Cerebellar cortex (tissue), 1 donor: ENCODE measurements around the gene TRMT2B.
"Not testable (repeated sequence)": the region's sequence is repeated elsewhere in the genome, so short reads cannot be mapped to it uniquely, and the experiment has no call there.

Source experiments
- DNase-seq: peaks from one replicate; pipeline ENCODE4 v3.0.0-alpha.2; 2015; ENCODE audit warnings: low spot score

TRMT2B gene

GRCh38 chrX:101051549-101052302 lies at the start of gene TRMT2B:
TRMT2B (minus strand) TSS chrX:101052111; CDS start chrX:101042289, 9,822 bp downstream.
- DNase-seq, result peak; percentile 80

GRCh38 chrX:101097546-101098453 lies 45.9 kb upstream of the TRMT2B start, which contains the start of gene CENPI:
CENPI (plus strand) TSS chrX:101098204; CDS start chrX:101101071, 2,867 bp downstream.
- peak; percentile 93 for DNase-seq

GRCh38 chrX:101091817-101092216 lies 39.9 kb upstream of the TRMT2B start:
- DNase-seq, result no peak

- peak; percentile 33 for DNase-seq
These were observed 29.3 kb upstream of the TRMT2B start for GRCh38 chrX:101081231-101081630.

GRCh38 chrX:101080326-101081124 lies 28.6 kb upstream of the TRMT2B start:
- peak; percentile 64 for DNase-seq

GRCh38 chrX:101079736-101080270 lies 27.9 kb upstream of the TRMT2B start:
- DNase-seq, result peak; percentile 56

GRCh38 chrX:101078716-101079598 lies 27.0 kb upstream of the TRMT2B start, which contains the start of gene TMEM35A:
TMEM35A (plus strand) TSS chrX:101078879; CDS start chrX:101079003, 124 bp downstream.
- peak; percentile 84 for DNase-seq

- DNase-seq, result no peak
These were observed 19.7 kb upstream of the TRMT2B start for GRCh38 chrX:101071582-101071981.

GRCh38 chrX:101062176-101062575 lies 10.3 kb upstream of the TRMT2B start:
- no peak for DNase-seq

- no peak for DNase-seq
These were observed 5.3 kb upstream of the TRMT2B start for GRCh38 chrX:101057093-101057714.

GRCh38 chrX:101056551-101056950 lies 4.6 kb upstream of the TRMT2B start:
- not testable (repeated sequence) for DNase-seq

- DNase-seq, result no peak
These were observed 760 bp downstream of the TRMT2B start for GRCh38 chrX:101051153-101051548.

GRCh38 chrX:101040197-101040596 lies 11.7 kb downstream of the TRMT2B start:
- DNase-seq, result no peak

- no peak for DNase-seq
These were observed 14.7 kb downstream of the TRMT2B start for GRCh38 chrX:101037231-101037630.

- no peak for DNase-seq
These were observed 22.2 kb downstream of the TRMT2B start for GRCh38 chrX:101029665-101030064.

GRCh38 chrX:101028562-101028961 lies 23.3 kb downstream of the TRMT2B start:
- DNase-seq, result no peak

- DNase-seq, result no peak
These were observed 26.8 kb downstream of the TRMT2B start for GRCh38 chrX:101025126-101025525.

GRCh38 chrX:101022020-101022419 lies 29.9 kb downstream of the TRMT2B start:
- DNase-seq, result no peak

GRCh38 chrX:101012031-101012430 lies 39.9 kb downstream of the TRMT2B start:
- not testable (repeated sequence) for DNase-seq

GRCh38 chrX:101009090-101009489 lies 42.8 kb downstream of the TRMT2B start:
- DNase-seq, result no peak
